GM12892 (cell line): ENCODE data around the gene CHRND. TPM values are rescaled to one million over a fixed set of nuclear protein-coding genes. Genes with fewer than 3 reads are reported as not detected.

Experiments used
- DNase-seq: peaks from one replicate; pipeline ENCODE4 v3.0.0; 2011; ENCODE audit not compliant: insufficient read length
- FAIRE-seq: peaks from 2 replicates; lab custom pipeline; 2011; peaks lifted over from hg19 to GRCh38; lab: Jason Lieb, UNC
- POLR2A ChIP-seq: IDR thresholded peaks from 2 replicates; pipeline ENCODE4 v1.6.1; 2011; ENCODE audit warnings: low read depth, low read length, control low read depth
- POLR2AphosphoS5 ChIP-seq: IDR thresholded peaks from 2 replicates; pipeline ENCODE4 v1.6.1; 2011; ENCODE audit warnings: low read depth, low read length, control low read depth
- TAF1 ChIP-seq: IDR thresholded peaks from 2 replicates; pipeline ENCODE4 v1.6.1; 2011; ENCODE audit warnings: low read depth, mild to moderate bottlenecking, control low read depth, low read length, borderline replicate concordance
- polyA plus RNA-seq: library from polyadenylated mRNA; unstranded; fragments of >200 nt; gene quantifications from one replicate; pipeline ENCODE4 v1.2.1, GENCODE V29; 2012; ENCODE audit warnings: missing spikeins, inconsistent platforms; ENCODE audit not compliant: missing spikeins

Gene CHRND
- polyA plus RNA-seq = not detected

GRCh38 chr2:232525791-232526371 lies at the start of gene CHRND:
Gene CHRND, plus strand, starts transcription at chr2:232526160. Its CDS starts 56 bp downstream, at chr2:232526216.
- TF ChIP-seq POLR2AphosphoS5 (no peak), TAF1 (no peak), POLR2A (no peak)
- FAIRE-seq = no peak
- DNase-seq = no peak

DNA sequence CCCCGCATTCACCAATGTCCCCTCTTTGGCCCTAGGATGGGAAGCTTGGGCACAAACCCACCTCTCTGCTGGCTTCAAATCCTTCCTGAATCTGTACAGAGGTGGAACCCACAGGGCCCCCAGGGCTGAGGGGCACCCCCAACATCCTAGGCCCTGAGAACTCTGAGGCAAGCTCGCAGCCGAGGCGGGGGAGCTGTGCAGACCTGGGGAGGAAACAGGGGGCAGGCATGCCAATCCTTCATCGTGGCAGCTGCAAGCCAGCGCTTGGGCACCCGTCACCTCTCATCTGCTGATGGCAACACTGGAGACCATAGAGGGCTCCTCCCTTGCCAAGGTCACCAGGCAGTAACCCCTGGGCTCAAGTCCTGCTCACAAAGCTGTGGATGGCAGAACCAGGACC lies 49.2 kb upstream of the CHRND start:
- DNase-seq = no peak
- no peak for FAIRE-seq
- TF ChIP-seq TAF1 (no peak), POLR2A (no peak), POLR2AphosphoS5 (no peak)

DNA sequence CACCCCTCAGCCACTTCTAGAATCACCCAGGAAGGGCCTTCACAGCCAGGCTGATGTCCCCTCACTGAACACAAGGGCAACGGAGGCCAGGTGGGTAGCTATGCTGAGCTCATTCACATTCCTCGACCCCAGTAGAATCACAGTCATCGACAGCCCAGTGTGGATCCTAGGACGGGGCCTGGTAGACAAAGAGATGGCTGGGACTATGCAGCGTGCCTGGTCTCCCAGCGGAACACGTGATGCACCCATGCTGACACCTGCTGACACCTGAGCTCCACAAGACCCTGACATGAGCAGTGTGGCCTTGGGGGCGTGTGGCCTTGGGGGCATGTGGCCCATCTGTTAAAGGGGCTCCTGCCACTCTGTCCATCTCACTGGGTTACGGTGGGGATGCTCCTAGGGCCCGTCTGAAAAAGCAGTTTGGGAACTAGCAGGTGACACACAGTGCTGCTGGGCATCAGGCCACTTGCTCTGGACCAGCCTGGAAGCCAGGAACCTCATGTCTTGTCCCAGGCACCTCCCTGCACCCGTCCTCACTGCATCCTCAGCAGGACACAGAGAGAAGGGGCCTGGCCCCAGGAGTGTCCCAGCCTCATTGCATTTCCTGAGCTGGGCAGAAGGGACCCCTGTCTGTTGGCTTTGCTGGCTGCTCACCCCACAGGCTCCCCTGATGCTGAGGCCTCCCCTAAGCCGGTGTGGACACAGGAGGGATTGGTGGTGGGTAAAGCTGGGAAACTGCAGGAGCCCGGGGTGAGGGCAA lies 48.0 kb upstream of the CHRND start:
- TF ChIP-seq POLR2A = no peak
- TF ChIP-seq POLR2AphosphoS5 = no peak
- no peak for TF ChIP-seq TAF1
- DNase-seq (peak; percentile 12), FAIRE-seq (no peak)

GRCh38 chr2:232478571-232479340 lies 47.2 kb upstream of the CHRND start:
- no peak for FAIRE-seq

DNA sequence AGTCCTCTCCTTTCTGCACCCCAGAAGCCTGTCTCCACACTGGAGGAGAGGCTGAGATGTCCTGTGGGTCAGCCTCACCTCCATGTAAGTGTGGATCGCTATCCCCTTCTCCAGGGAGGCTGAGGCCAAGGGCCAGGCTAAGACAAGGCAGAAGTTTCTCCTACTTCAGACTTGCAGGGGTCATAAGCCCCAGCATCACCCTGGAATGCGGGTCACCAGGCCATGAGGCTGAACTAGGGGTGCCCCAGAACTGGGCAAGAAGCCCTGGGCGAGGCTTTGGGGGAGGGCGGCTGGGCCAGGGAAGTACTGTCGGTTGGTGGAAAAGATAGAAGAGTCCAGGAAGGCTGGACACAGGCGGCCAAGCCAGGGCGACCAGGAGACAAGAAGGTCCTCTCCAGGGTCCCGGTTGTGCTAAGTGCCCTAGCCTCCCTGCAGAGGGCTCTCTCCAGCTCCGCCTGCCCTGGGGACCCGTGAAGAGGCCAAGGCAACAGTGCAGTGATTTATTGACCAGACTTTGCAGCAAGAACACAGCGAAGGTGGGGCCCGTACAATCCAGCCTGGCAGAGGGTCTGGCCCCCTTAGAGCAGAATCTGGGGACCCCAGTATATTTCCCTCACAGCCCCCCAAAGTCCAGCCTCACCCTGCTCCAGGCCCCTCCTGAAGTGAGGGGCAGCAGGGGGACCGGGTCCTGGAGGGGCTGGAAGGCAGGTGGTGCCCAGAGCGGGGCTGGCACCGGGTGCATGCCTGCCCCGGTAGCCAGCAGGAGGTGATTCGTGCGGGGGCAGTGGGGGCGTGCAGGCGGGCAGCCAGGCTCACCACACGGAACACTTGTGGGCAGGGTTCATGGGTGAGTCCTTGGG lies 46.4 kb upstream of the CHRND start:
- no peak for FAIRE-seq
- no peak for TF ChIP-seq POLR2A
- no peak for TF ChIP-seq TAF1
- TF ChIP-seq POLR2AphosphoS5 = no peak
- DNase-seq = no peak

More at GRCh38 chr2:232478571-232479340, 47.2 kb upstream of the CHRND start:
- DNase-seq = peak; percentile 10
- TF ChIP-seq POLR2A (no peak), TAF1 (no peak), POLR2AphosphoS5 (no peak)

GRCh38 chr2:232480201-232481190 lies 45.5 kb upstream of the CHRND start:
- no peak for FAIRE-seq
- TF ChIP-seq POLR2A (no peak), POLR2AphosphoS5 (no peak), TAF1 (no peak)
- DNase-seq = no peak

GRCh38 chr2:232481322-232482140 lies 44.4 kb upstream of the CHRND start:
- DNase-seq = no peak
- TF ChIP-seq POLR2A (no peak), TAF1 (no peak), POLR2AphosphoS5 (no peak)
- FAIRE-seq = no peak

GRCh38 chr2:232482301-232483238 lies 43.4 kb upstream of the CHRND start:
- no peak for FAIRE-seq
- no peak for DNase-seq
- no peak for TF ChIP-seq POLR2AphosphoS5
